ENCODE measurements around the gene ATP6V1C2. TPM values are rescaled to one million over a fixed set of nuclear protein-coding genes. Genes with fewer than 3 reads are reported as not detected.

ATP6V1C2 gene
- total and polyA plus RNA-seq, 2 of the 4 experiments (the other 2 are of a cell fraction) = not detected

DNA sequence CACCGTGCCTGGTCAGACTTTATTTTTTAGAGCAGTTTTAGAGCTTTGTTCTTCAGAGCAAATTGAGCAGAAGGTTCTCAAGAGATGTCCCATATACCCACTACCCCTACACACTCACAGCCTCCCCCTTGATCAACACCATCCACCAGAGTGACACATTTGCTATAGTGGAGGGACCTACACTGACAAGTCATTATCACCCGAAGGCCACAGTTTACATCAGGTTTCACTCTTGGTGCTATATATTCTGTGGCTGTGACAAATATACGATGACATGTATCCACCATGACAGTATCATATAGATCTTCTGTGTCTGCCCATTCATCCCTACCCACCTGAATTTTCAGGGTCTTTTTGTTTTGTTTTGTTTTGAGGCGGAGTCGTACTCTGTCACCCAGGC, 15.4 kb upstream of the ATP6V1C2 start:
- Histone ChIP-seq H2AK9ac (replicated peaks; ENCODE audit: low read depth, low read length, poor library complexity) (no peak overlapping the region), H4K8ac (ENCODE audit: low read depth in 2 of 2, low read length in 2 of 2) (no peak overlapping the region), H3K27ac (ENCODE audit: insufficient read depth, low read length) (no peak overlapping the region), H2BK5ac (ENCODE audit: low read depth, low read length, poor library complexity, severe bottlenecking) (no peak overlapping the region), H4K20me1 (ENCODE audit: insufficient read depth, low read length) (no peaks in the 10 kb centered on the region; the same call in 1 of the 2 replicates), H3K4ac (ENCODE audit: low read depth, low read length) (no peak overlapping the region), H3K9ac (ENCODE audit: low read depth, low read length) (no peak overlapping the region), H4K5ac (ENCODE audit: low read depth, low read length) (no peak overlapping the region), H3K23ac (ENCODE audit: low read depth, low read length) (no peak overlapping the region), H3K18ac (ENCODE audit: low read depth, low read length) (no peak overlapping the region), H3K9me1 (ENCODE audit: insufficient read depth, low read length) (no peaks in the 10 kb centered on the region), H3K27me3 (ENCODE audit: control insufficient read depth, insufficient read depth, low read length) (peaks cover 32% of the 10 kb centered on the region), H2BK15ac (ENCODE audit: low read depth, low read length) (no peak overlapping the region), H3K4me1 (ENCODE audit: control insufficient read depth, insufficient read depth, low read length) (no peaks in the 10 kb centered on the region), H4K91ac (ENCODE audit: insufficient read depth, low read depth, low read length) (no peak overlapping the region), H3K4me3 (ENCODE audit: insufficient read depth, low read depth, low read length) (no peak overlapping the region), H3K9me3 (ENCODE audit: control insufficient read depth, insufficient read depth, low read length) (no peaks in the 10 kb centered on the region), H2BK120ac (ENCODE audit: low read depth, low read length) (no peak overlapping the region), H3K14ac (replicated peaks; ENCODE audit: low read depth, low read length) (no peak overlapping the region), H3K4me2 (ENCODE audit: low read depth, low read length) (no peak overlapping the region), H3K36me3 (ENCODE audit: control insufficient read depth, insufficient read depth, low read length) (no peaks in the 10 kb centered on the region), H3K79me1 (ENCODE audit: low read depth in 1 of 2, low read length in 2 of 2) (no peaks in the 10 kb centered on the region), H3K56ac (ENCODE audit: extremely low read depth, insufficient read depth, low read length) (no peak overlapping the region), H2BK20ac (ENCODE audit: low read depth, low read length) (no peak overlapping the region), H2AFZ (replicated peaks; ENCODE audit: low read length, poor library complexity) (no peak overlapping the region), H2AK5ac (ENCODE audit: low read depth, low read length) (no peak overlapping the region)
- CTCF ChIA-PET = no interaction called here
- dilution Hi-C loops (cut with HindIII; ENCODE audit: low sequenced_read_pairs, unreplicated experiment) = no loop called here
- POLR2A ChIA-PET (ENCODE audit: unreplicated experiment) = no interaction called here
- ATAC-seq (ENCODE audit: low read depth) (no peak), DNase-seq (no peak)
- intact Hi-C loops (cut with micrococcal nuclease) = no loop called here
- TF ChIP-seq, protein P1, sequence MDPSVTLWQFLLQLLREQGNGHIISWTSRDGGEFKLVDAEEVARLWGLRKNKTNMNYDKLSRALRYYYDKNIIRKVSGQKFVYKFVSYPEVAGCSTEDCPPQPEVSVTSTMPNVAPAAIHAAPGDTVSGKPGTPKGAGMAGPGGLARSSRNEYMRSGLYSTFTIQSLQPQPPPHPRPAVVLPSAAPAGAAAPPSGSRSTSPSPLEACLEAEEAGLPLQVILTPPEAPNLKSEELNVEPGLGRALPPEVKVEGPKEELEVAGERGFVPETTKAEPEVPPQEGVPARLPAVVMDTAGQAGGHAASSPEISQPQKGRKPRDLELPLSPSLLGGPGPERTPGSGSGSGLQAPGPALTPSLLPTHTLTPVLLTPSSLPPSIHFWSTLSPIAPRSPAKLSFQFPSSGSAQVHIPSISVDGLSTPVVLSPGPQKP (IDR thresholded peaks at IDR 0.05; ENCODE audit: borderline replicate concordance, low read depth, low read length) = no peak
- TF ChIP-seq MAFK (IDR thresholded peaks at IDR 0.05; ENCODE audit: low read depth, low read length) (no peak), CHD1 (IDR thresholded peaks at IDR 0.05; ENCODE audit: low read depth, low read length) (no peak), RCOR1 (IDR thresholded peaks at IDR 0.05; ENCODE audit: insufficient replicate concordance, low read length) (no peak), CEBPB (IDR thresholded peaks at IDR 0.05; ENCODE audit: low read depth, low read length) (no peak), FOS (IDR thresholded peaks at IDR 0.05; ENCODE audit: low read depth, low read length) (no peak), MXI1 (IDR thresholded peaks at IDR 0.05; ENCODE audit: borderline replicate concordance, low read depth, low read length) (no peak), NFE2L2 (IDR thresholded peaks at IDR 0.05; ENCODE audit: low read depth, low read length) (no peak), SMC3 (IDR thresholded peaks at IDR 0.05; ENCODE audit: low read depth, low read length) (no peak)
- TF ChIP-seq, protein P2, sequence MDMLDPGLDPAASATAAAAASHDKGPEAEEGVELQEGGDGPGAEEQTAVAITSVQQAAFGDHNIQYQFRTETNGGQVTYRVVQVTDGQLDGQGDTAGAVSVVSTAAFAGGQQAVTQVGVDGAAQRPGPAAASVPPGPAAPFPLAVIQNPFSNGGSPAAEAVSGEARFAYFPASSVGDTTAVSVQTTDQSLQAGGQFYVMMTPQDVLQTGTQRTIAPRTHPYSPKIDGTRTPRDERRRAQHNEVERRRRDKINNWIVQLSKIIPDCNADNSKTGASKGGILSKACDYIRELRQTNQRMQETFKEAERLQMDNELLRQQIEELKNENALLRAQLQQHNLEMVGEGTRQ (IDR thresholded peaks at IDR 0.05; ENCODE audit: low read depth, low read length) = no peak
- TF ChIP-seq, protein P3, sequence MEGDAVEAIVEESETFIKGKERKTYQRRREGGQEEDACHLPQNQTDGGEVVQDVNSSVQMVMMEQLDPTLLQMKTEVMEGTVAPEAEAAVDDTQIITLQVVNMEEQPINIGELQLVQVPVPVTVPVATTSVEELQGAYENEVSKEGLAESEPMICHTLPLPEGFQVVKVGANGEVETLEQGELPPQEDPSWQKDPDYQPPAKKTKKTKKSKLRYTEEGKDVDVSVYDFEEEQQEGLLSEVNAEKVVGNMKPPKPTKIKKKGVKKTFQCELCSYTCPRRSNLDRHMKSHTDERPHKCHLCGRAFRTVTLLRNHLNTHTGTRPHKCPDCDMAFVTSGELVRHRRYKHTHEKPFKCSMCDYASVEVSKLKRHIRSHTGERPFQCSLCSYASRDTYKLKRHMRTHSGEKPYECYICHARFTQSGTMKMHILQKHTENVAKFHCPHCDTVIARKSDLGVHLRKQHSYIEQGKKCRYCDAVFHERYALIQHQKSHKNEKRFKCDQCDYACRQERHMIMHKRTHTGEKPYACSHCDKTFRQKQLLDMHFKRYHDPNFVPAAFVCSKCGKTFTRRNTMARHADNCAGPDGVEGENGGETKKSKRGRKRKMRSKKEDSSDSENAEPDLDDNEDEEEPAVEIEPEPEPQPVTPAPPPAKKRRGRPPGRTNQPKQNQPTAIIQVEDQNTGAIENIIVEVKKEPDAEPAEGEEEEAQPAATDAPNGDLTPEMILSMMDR (conservative IDR thresholded peaks at IDR 0.05; ENCODE audit: low read depth, low read length) = no peak
- BruUV-seq (replicated peaks) = no TSS peak
- in situ Hi-C loops (cut with MboI; ENCODE audit: low sequenced_read_pairs) = no loop called here
- WGBS, 2 experiments (ENCODE audit: extremely low coverage in 2 of 2, insufficient read length in 1 of 2) = 80% methylated on average over 1 of the region's 5 CpGs; no CpG with 5 or more reads in 1 of the 2 experiments
